HG03469 (cell line): ENCODE measurements around the gene NFASC.

Experiments
- ATAC-seq: cut with Tn5 transposase; IDR thresholded peaks from one replicate; pipeline ENCODE4 v1.9.1; 2021; ENCODE audit warnings: mild to moderate bottlenecking, moderate library complexity, moderate number of reproducible peaks; ENCODE audit not compliant: unreplicated experiment

The NFASC gene

GRCh38 chr1:204997591-204998355 lies 127.1 kb downstream of the NFASC start:
- no peak for ATAC-seq

GRCh38 chr1:205001162-205001561 lies 130.5 kb downstream of the NFASC start:
- ATAC-seq, result no peak

- ATAC-seq, result no peak
Observed at GRCh38 chr1:205002705-205003104, 132.0 kb downstream of the NFASC start.

GRCh38 chr1:205003358-205004131 lies 132.9 kb downstream of the NFASC start:
- no peak for ATAC-seq

GRCh38 chr1:205004351-205004750 lies 133.7 kb downstream of the NFASC start:
- ATAC-seq, result no peak

GRCh38 chr1:205008896-205009295 lies 138.2 kb downstream of the NFASC start:
- no peak for ATAC-seq

- ATAC-seq, result no peak
Observed at GRCh38 chr1:205009670-205010069, 139.0 kb downstream of the NFASC start.

GRCh38 chr1:205012391-205013140 lies 141.9 kb downstream of the NFASC start:
- ATAC-seq, result no peak

GRCh38 chr1:205013683-205014367 lies 143.2 kb downstream of the NFASC start:
- ATAC-seq, result no peak

GRCh38 chr1:205014783-205015182 lies 144.1 kb downstream of the NFASC start:
- ATAC-seq, result no peak

GRCh38 chr1:205015241-205015640 lies 144.6 kb downstream of the NFASC start:
- ATAC-seq, result no peak

GRCh38 chr1:205016075-205016474 lies 145.4 kb downstream of the NFASC start:
- ATAC-seq, result no peak

- no peak for ATAC-seq
Observed at GRCh38 chr1:205016584-205016983, 145.9 kb downstream of the NFASC start.

- no peak for ATAC-seq
Observed at GRCh38 chr1:205017001-205017400, 146.3 kb downstream of the NFASC start.

- no peak for ATAC-seq
Observed at GRCh38 chr1:205017766-205018165, 147.1 kb downstream of the NFASC start.

- ATAC-seq, result no peak
Observed at GRCh38 chr1:205018381-205018780, 147.7 kb downstream of the NFASC start.

GRCh38 chr1:205020466-205020865 lies 149.8 kb downstream of the NFASC start:
- ATAC-seq, result no peak

- ATAC-seq, result no peak
Observed at GRCh38 chr1:205024679-205025078, 154.0 kb downstream of the NFASC start.

- ATAC-seq, result no peak
Observed at GRCh38 chr1:205025239-205025638, 154.6 kb downstream of the NFASC start.

- no peak for ATAC-seq
Observed at GRCh38 chr1:205026181-205026580, 155.5 kb downstream of the NFASC start.

GRCh38 chr1:205028390-205028789 lies 157.7 kb downstream of the NFASC start:
- no peak for ATAC-seq
